T-cell (primary cell): ENCODE measurements around the gene ADAM23. TPM values are rescaled to one million over a fixed set of nuclear protein-coding genes. Genes with fewer than 3 reads are reported as not detected.

Experiments
- ATAC-seq, 4 experiments: fragments of 200-7000 bp in 3 of 4; fragments of 150-1000 bp in 1 of 4; cut with Tn5 transposase; replicated peaks in 1 of 4; 1 replicate in 3 of 4; 2 replicates in 1 of 4; pipeline ENCODE4 v1.10.0; 2021; ENCODE audit warnings: moderate library complexity in 3 of 4, mild to moderate bottlenecking in 2 of 4, moderate number of reproducible peaks in 1 of 4
- CTCF ChIA-PET, 2 donors: fragments of 300-600 bp; sonication (Branson Sonifier 250); formaldehyde crosslinking; loops; one replicate each; lab custom pipeline; 2022; ENCODE audit warnings: antibody characterized with exemption in 2 of 2; lab: Charles Lee
- POLR2A ChIA-PET, 2 donors: fragments of 300-600 bp; sonication (Branson Sonifier 250); formaldehyde crosslinking; loops; one replicate each; lab custom pipeline; 2022; ENCODE audit warnings: antibody characterized with exemption in 2 of 2; lab: Charles Lee
- DNase-seq, 35 experiments: peaks; one replicate each; pipeline versions ENCODE4 v3.0.0 to v3.0.0-alpha.2; 2013 to 2023
- H3K27ac ChIP-seq: one replicate; pipeline ENCODE4 v1.5.1; 2013; ENCODE audit warnings: low read length
- H3K27me3 ChIP-seq, 2 experiments: replicated peaks in 1 of 2; 1 replicate in 1 of 2; 2 replicates in 1 of 2; pipeline versions ENCODE4 v1.6.1 to v1.7.0; 2013; ENCODE audit warnings: low read length in 1 of 2, mixed read lengths in 1 of 2; ENCODE audit not compliant: control insufficient read depth in 2 of 2, insufficient read depth in 2 of 2; ENCODE audit errors: extremely low read depth in 1 of 2
- H3K36me3 ChIP-seq, 2 donors: 1 replicate in 1 of 2; 2 replicates in 1 of 2; pipeline versions ENCODE4 v1.6.1 to v1.7.0; 2013; ENCODE audit warnings: low read length in 1 of 2; ENCODE audit not compliant: control insufficient read depth in 2 of 2, insufficient read depth in 1 of 2; ENCODE audit errors: extremely low read depth in 1 of 2
- H3K4me1 ChIP-seq, 2 experiments: 1 replicate in 1 of 2; 2 replicates in 1 of 2; pipeline versions ENCODE4 v1.6.1 to v1.7.0; 2013; ENCODE audit warnings: low read length in 2 of 2, mixed read lengths in 1 of 2; ENCODE audit not compliant: insufficient read depth in 2 of 2, control insufficient read depth in 1 of 2; ENCODE audit errors: extremely low read depth in 1 of 2
- H3K4me3 ChIP-seq, 2 donors: 1 replicate in 1 of 2; 2 replicates in 1 of 2; pipeline versions ENCODE4 v1.5.1 to v1.7.0; 2013; ENCODE audit warnings: mild to moderate bottlenecking in 2 of 2, low read length in 1 of 2, moderate library complexity in 1 of 2; ENCODE audit not compliant: control insufficient read depth in 1 of 2; ENCODE audit errors: extremely low read depth in 1 of 2
- H3K9me3 ChIP-seq: 2 replicates; pipeline ENCODE4 v1.7.0; 2013
- H3K27ac Mint-ChIP-seq, 2 donors: one replicate each; pipeline ENCODE4 v1.8.0; 2020 to 2021; ENCODE audit warnings: mild to moderate bottlenecking in 2 of 2, mixed read lengths in 2 of 2
- H3K27me3 Mint-ChIP-seq, 2 donors: one replicate each; pipeline ENCODE4 v1.8.0; 2021 to 2022; ENCODE audit warnings: mixed read lengths in 2 of 2
- H3K36me3 Mint-ChIP-seq: one replicate; pipeline ENCODE4 v1.8.0; 2021; ENCODE audit warnings: mixed read lengths
- H3K4me1 Mint-ChIP-seq, 3 donors: one replicate each; pipeline ENCODE4 v1.8.0; 2020 to 2022; ENCODE audit warnings: mixed read lengths in 3 of 3, mild to moderate bottlenecking in 1 of 3
- H3K4me3 Mint-ChIP-seq, 3 donors: one replicate each; pipeline ENCODE4 v1.8.0; 2020 to 2022; ENCODE audit warnings: mild to moderate bottlenecking in 3 of 3, mixed read lengths in 3 of 3, moderate library complexity in 3 of 3
- H3K9me3 Mint-ChIP-seq, 3 donors: one replicate each; pipeline ENCODE4 v1.8.0; 2020 to 2022; ENCODE audit warnings: mixed read lengths in 3 of 3
- WGBS: methylation state at CpG from one replicate; pipeline ENCODE4 v1.1.5; 2013; ENCODE audit warnings: missing lambda C conversion rate; ENCODE audit not compliant: insufficient coverage; 5-methylcytosine and 5-hydroxymethylcytosine counted together
- total RNA-seq, 35 experiments: library from RNA in 6 of 35; stranded (reverse) in 6 of 35; fragments of 120-200 nt in 1 of 35; gene quantifications; one replicate each; pipeline versions ENCODE4 v1.2.1 to v1.2.4 and lab custom pipeline; 2013 to 2026

The ADAM23 gene
- total RNA-seq, 5 donors from 2014 or later (not counting 1 experiment from before 2014, with no cell fraction given): 0.95 to 14.2 (median 9.3) TPM

DNA sequence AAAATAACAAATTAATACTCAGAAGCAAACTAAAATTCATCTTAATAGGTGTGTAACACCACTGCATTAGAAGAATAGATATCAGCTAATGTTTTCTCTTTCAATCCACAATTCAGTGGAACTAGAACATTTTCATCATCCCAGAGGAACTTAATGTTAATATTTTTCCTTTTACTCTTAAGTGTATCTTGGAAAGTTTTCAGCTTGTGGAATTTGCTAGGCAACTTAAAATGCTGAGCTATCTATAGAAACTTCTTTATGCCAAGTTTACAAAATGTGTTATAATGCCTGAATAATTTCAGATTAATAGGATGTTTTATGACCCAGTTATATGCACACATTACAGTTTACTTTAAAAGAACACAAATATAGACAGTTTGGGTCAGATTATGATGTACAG lies 112.4 kb downstream of the ADAM23 start:
- Histone ChIP-seq H3K27ac (no peak overlapping the region), H3K9me3 (no peaks in the 10 kb centered on the region), H3K4me1 (peaks cover 6 to 16% of the 10 kb centered on the region in 2 experiments), H3K27me3 (peaks cover 0 to 4% of the 10 kb centered on the region in 2 experiments), H3K4me3 (no peak overlapping the region), H3K36me3 (no peaks in the 10 kb centered on the region)
- H3K36me3 Mint-ChIP-seq: no peaks in the 10 kb centered on the region
- peaks cover 0 to 5% of the 10 kb centered on the region in 2 donors for H3K27me3 Mint-ChIP-seq
- H3K4me1 Mint-ChIP-seq: peaks cover 19 to 27% (median 26%) of the 10 kb centered on the region in 3 donors
- no peak overlapping the region for H3K4me3 Mint-ChIP-seq
- H3K9me3 Mint-ChIP-seq: no peaks in the 10 kb centered on the region
- CTCF ChIA-PET: interaction anchor here in 1 of 2 donors (0.6 to 1.1 kb wide), 2 partner anchors 15 to 785 kb away, joined by 3 read pairs; no protein-coding TSS in a partner anchor
- POLR2A ChIA-PET: no interaction called here
- ATAC-seq (no peak), DNase-seq (no peak)
- no peak overlapping the region for H3K27ac Mint-ChIP-seq

DNA sequence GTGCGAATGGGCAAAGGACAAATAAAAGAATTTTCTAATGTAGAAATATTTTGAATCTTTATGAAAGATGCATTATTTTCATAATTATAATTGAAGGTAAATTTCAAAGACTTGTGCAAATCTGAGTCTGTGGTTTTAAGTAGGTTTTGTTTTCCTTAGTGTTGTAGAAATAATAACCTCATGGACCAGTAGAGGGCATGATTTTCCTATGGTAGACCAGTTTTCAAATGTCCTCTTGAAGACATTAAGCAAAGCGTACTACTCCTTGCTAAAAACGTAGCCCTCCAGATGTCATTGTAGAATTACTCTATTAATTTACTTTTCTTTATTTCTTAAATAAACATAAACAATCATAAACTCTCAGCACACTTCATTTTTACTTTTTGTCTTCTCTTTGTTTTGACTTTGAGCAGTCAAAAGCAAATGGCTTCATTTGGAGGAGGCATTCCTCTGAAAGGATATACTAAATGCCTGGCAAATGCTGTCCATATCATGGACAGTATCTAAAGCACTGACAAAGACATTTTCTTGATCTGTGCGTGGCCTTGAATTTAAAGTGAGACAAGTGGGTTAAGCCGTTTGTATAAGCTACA lies 113.1 kb downstream of the ADAM23 start:
- Histone ChIP-seq H3K4me3 (no peak overlapping the region), H3K36me3 (no peaks in the 10 kb centered on the region), H3K27ac (no peak overlapping the region), H3K4me1 (peaks cover 6 to 16% of the 10 kb centered on the region in 2 experiments), H3K9me3 (no peaks in the 10 kb centered on the region), H3K27me3 (peaks cover 0 to 4% of the 10 kb centered on the region in 2 experiments)
- Mint-ChIP-seq H3K27me3 (peaks cover 0 to 5% of the 10 kb centered on the region in 2 donors), H3K4me3 (no peak overlapping the region), H3K9me3 (no peaks in the 10 kb centered on the region), H3K27ac (no peak overlapping the region), H3K4me1 (peaks cover 19 to 28% (median 26%) of the 10 kb centered on the region in 3 donors), H3K36me3 (no peaks in the 10 kb centered on the region)
- POLR2A ChIA-PET: no interaction called here
- ATAC-seq: peak in 3 of 4 experiments; percentile 44 to 67 (median 55)
- DNase-seq: peak in 1 of 35 experiments; percentile 55
- CTCF ChIA-PET: interaction anchor here in 1 of 2 donors (0.6 to 2.3 kb wide), 3 partner anchors 9 to 975 kb away, joined by 3 to 5 read pairs (median 5); no protein-coding TSS in a partner anchor
- WGBS: no CpG with 5 or more reads among the region's 5 CpGs

DNA sequence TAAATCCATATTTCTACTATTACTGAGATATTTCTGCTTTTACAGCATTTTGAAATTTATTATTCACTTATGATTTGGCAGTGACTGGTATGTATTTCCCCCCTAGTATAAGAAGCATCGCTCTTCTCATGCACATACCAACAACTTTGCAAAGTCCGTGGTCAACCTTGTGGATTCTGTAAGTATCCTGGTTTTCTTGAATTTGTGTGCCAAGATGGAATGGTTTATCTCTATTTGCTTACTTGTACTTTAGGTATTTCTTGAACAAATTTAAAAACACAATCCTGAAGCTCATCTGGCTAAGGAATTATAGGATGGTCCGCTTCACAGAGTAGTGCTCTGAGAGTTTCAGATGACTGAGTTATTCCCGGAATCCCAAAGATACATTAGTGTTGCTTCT lies 114.0 kb downstream of the ADAM23 start:
- CTCF ChIA-PET: interaction anchor here (0.6 to 2.3 kb wide), 3 partner anchors 10 to 224 kb away, joined by 5 to 7 read pairs (median 5); no protein-coding TSS in a partner anchor
- Histone ChIP-seq H3K27me3 (peaks cover 0 to 4% of the 10 kb centered on the region in 2 experiments), H3K9me3 (no peaks in the 10 kb centered on the region), H3K36me3 (no peaks in the 10 kb centered on the region), H3K27ac (no peak overlapping the region), H3K4me1 (peaks cover 6 to 16% of the 10 kb centered on the region in 2 experiments), H3K4me3 (no peak overlapping the region)
- no peaks in the 10 kb centered on the region for H3K36me3 Mint-ChIP-seq
- H3K4me3 Mint-ChIP-seq: no peak overlapping the region
- no CpG with 5 or more reads among the region's 4 CpGs for WGBS
- H3K27ac Mint-ChIP-seq: no peak overlapping the region
- peaks cover 19 to 28% (median 26%) of the 10 kb centered on the region in 3 donors for H3K4me1 Mint-ChIP-seq
- no peaks in the 10 kb centered on the region for H3K9me3 Mint-ChIP-seq
- no peak for DNase-seq
- POLR2A ChIA-PET: interaction anchor here in 1 of 2 donors (0.6 kb wide), 1 partner anchor 214 kb away, joined by 3 read pairs; no protein-coding TSS in a partner anchor
- no peak for ATAC-seq
- peaks cover 0 to 5% of the 10 kb centered on the region in 2 donors for H3K27me3 Mint-ChIP-seq

DNA sequence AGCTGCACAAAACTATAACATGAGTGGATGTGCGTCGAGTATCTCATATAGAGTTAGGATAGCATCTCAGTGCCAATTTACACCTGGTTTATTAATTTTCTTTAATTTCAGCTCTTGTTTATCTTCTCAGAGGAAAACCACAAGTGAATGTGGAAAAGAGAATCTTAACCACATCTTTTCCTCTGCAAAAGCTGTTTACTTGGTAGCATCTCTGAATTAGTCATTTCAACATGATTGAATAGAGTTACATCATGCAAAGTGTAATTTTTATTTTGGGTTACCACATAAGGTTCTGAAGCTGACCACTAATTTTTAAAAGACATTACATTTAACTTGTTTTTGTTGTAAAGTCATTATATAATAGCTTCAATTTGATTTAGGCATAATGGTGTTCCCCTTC lies 115.2 kb downstream of the ADAM23 start:
- no CpG with 5 or more reads among the region's 2 CpGs for WGBS
- DNase-seq (no peak), ATAC-seq (peak in 2 of 4 experiments; percentile 37 to 58)
- Mint-ChIP-seq H3K27me3 (peaks cover 0 to 5% of the 10 kb centered on the region in 2 donors), H3K4me1 (peaks cover 19 to 28% (median 26%) of the 10 kb centered on the region in 3 donors), H3K4me3 (no peak overlapping the region), H3K36me3 (no peaks in the 10 kb centered on the region), H3K27ac (peak overlapping the region; percentile 39 to 63), H3K9me3 (no peaks in the 10 kb centered on the region)
- H3K4me1 ChIP-seq: peaks cover 6 to 16% of the 10 kb centered on the region in 2 experiments
- ChIA-PET CTCF (interaction anchor here in 1 of 2 donors (0.5 to 2.3 kb wide), 7 partner anchors 11 to 1278 kb away, joined by 3 to 5 read pairs (median 4); no protein-coding TSS in a partner anchor), POLR2A (no interaction called here)
- no peak overlapping the region for H3K4me3 ChIP-seq
- no peaks in the 10 kb centered on the region for H3K36me3 ChIP-seq
- H3K27ac ChIP-seq: no peak overlapping the region
- no peaks in the 10 kb centered on the region for H3K27me3 ChIP-seq
- no peaks in the 10 kb centered on the region for H3K9me3 ChIP-seq

DNA sequence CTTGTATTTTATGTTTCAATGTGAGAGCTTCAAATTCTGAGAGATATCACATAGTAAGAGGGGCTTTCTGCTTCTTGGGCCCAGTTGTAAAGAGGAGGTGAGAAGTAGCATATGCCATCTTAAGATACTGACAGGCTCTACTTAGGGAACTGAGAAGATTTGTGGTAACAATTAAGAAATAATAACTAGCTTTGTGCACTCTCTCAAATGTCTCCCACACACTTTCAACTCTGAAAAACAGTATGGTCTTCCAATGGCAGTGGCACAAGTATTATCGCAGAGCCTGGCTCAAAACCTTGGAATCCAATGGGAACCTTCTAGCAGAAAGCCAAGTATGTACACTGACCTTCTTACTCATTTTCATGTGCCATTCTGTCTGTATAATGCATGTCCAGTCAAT lies 118.6 kb downstream of the ADAM23 start:
- no peaks in the 10 kb centered on the region for H3K36me3 Mint-ChIP-seq
- Histone ChIP-seq H3K27ac (no peak overlapping the region), H3K4me3 (no peak overlapping the region), H3K4me1 (peaks cover 6 to 13% of the 10 kb centered on the region in 2 experiments), H3K27me3 (no peaks in the 10 kb centered on the region), H3K9me3 (no peaks in the 10 kb centered on the region), H3K36me3 (no peaks in the 10 kb centered on the region)
- H3K9me3 Mint-ChIP-seq: no peaks in the 10 kb centered on the region
- POLR2A ChIA-PET: no interaction called here
- ATAC-seq (no peak), DNase-seq (no peak)
- 100% methylated on average over 1 of the region's 1 CpG for WGBS
- no peak overlapping the region for H3K4me3 Mint-ChIP-seq
- no peak overlapping the region for H3K27ac Mint-ChIP-seq
- no peaks in the 10 kb centered on the region for H3K27me3 Mint-ChIP-seq
- CTCF ChIA-PET: no interaction called here
- peaks cover 19 to 28% (median 26%) of the 10 kb centered on the region in 3 donors for H3K4me1 Mint-ChIP-seq

DNA sequence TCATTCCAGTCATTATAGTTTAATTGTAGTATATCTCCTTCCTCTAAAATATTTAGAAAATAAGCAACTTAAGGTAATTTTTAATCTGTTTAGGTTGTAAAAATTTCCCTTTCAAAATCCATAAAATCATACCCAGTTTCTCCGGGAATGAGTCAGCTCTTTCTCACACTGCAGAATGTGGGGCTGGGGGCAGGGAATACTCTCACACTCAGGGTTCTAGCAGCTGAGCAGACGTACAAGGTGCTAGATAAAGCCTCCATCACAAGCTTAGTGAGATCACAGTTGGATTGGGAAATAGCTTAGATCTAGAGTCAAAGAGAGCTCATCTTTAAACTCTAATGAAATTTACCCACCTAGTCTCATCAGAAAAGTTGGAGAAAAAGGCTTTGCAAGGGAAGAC lies 119.0 kb downstream of the ADAM23 start:
- H3K4me3 ChIP-seq: no peak overlapping the region
- peaks cover 19 to 26% (median 24%) of the 10 kb centered on the region in 3 donors for H3K4me1 Mint-ChIP-seq
- no peaks in the 10 kb centered on the region for H3K36me3 Mint-ChIP-seq
- no peaks in the 10 kb centered on the region for H3K27me3 Mint-ChIP-seq
- H3K9me3 Mint-ChIP-seq: no peaks in the 10 kb centered on the region
- no peaks in the 10 kb centered on the region for H3K9me3 ChIP-seq
- H3K27me3 ChIP-seq: no peaks in the 10 kb centered on the region
- H3K4me1 ChIP-seq: peaks cover 6 to 12% of the 10 kb centered on the region in 2 experiments
- no peak for DNase-seq
- POLR2A ChIA-PET: no interaction called here
- H3K27ac ChIP-seq: no peak overlapping the region
- no peaks in the 10 kb centered on the region for H3K36me3 ChIP-seq
- H3K4me3 Mint-ChIP-seq: no peak overlapping the region
- CTCF ChIA-PET: no interaction called here
- H3K27ac Mint-ChIP-seq: no peak overlapping the region
- no CpG with 5 or more reads among the region's 2 CpGs for WGBS
- no peak for ATAC-seq
